Stimulated activated CD4-positive, alpha-beta T cell treated with anti-CD3 and anti-CD28 coated beads, TNF-alpha, amount 100 ng/mL, for 1 hour (primary cell): ENCODE data around the gene KIFC1.
"Not testable (repeated sequence)": the region's sequence is repeated elsewhere in the genome, so short reads cannot be mapped to it uniquely, and the experiment has no call there.

Source experiments
- DNase-seq, 3 donors: peaks; one replicate each; pipeline ENCODE4 v3.0.0-alpha.2; 2020; ENCODE audit warnings: low read depth in 3 of 3, low spot score in 1 of 3

The KIFC1 gene

GRCh38 chr6:33373960-33374910, 17.4 kb upstream of the KIFC1 start:
- no peak for DNase-seq

GRCh38 chr6:33375143-33375671, 16.4 kb upstream of the KIFC1 start:
- no peak for DNase-seq

- no peak for DNase-seq
Measured at GRCh38 chr6:33377171-33377570, 14.5 kb upstream of the KIFC1 start.

- not testable (repeated sequence) for DNase-seq
Measured at GRCh38 chr6:33379184-33379583, 12.4 kb upstream of the KIFC1 start.

GRCh38 chr6:33380272-33380981, 11.2 kb upstream of the KIFC1 start:
- DNase-seq = no peak

- DNase-seq = no peak
Measured at GRCh38 chr6:33383427-33384185, 8.0 kb upstream of the KIFC1 start.

- no peak for DNase-seq
Measured at GRCh38 chr6:33384581-33385020, 7.0 kb upstream of the KIFC1 start.

GRCh38 chr6:33390173-33390572, 1.4 kb upstream of the KIFC1 start:
- no peak for DNase-seq

- no peak for DNase-seq
Measured at GRCh38 chr6:33390767-33391277, 801 bp upstream of the KIFC1 start.

GRCh38 chr6:33391922-33392594, 435 bp downstream of the KIFC1 start:
- DNase-seq = no peak

GRCh38 chr6:33392595-33392948, 949 bp downstream of the KIFC1 start:
- DNase-seq = no peak

- no peak for DNase-seq
Measured at GRCh38 chr6:33392979-33393378, 1.4 kb downstream of the KIFC1 start.

GRCh38 chr6:33397541-33397940, 5.9 kb downstream of the KIFC1 start:
- no peak for DNase-seq

GRCh38 chr6:33398601-33399000, 7.0 kb downstream of the KIFC1 start:
- DNase-seq = not testable (repeated sequence)

GRCh38 chr6:33399881-33400280, 8.3 kb downstream of the KIFC1 start:
- not testable (repeated sequence) for DNase-seq

- no peak for DNase-seq
Measured at GRCh38 chr6:33404884-33405283, 13.3 kb downstream of the KIFC1 start.

- DNase-seq = no peak
Measured at GRCh38 chr6:33405386-33405940, 13.8 kb downstream of the KIFC1 start.

GRCh38 chr6:33406126-33406525, 14.5 kb downstream of the KIFC1 start:
- no peak for DNase-seq

- no peak for DNase-seq
Measured at GRCh38 chr6:33407132-33407718, 15.6 kb downstream of the KIFC1 start.
